ENCODE data around the gene MYB. TPM values are rescaled to one million over a fixed set of nuclear protein-coding genes. Genes with fewer than 3 reads are reported as not detected.

MYB gene
- total and polyA plus RNA-seq, 2 of the 4 experiments (the other 2 are of a cell fraction) = 0.44 to 0.90 TPM

DNA sequence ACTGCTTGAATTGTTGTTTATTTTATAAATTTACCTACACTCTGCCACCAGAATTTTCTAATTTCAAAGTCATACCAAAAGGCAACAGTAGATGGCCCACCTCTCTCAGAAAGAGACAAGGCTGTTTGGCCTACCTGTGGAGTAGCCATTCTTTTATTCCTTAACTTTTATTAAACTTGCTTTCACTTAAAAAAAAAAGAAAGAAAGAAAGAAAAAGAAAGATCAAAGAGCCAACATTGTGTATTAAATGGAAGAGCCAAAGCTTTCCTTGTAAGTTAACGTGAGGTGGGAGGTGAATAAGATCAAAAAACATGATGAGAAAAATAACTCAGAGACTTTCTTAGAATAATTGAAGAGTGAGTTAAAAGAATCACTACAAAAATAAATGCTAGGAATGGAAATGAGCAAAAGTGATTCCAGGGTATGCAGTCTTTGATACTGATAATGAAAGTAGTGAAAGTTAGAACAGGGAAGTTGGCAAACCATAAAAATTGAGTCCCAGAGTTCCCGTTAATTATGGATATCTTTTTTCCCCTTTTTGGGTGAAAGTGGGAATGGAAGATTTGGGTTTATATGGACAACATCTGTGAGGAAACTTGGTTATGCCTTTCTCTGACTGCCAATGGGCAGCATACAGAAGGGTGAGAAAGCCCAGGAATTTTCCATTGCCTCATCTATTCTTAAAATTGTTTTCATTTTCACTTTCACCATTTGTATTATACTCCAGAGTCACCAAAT, 35.9 kb upstream of the MYB start:
- Histone ChIP-seq H3K4ac (ENCODE audit: low read depth, low read length) (no peak overlapping the region), H4K20me1 (ENCODE audit: insufficient read depth, low read length) (no peaks in the 10 kb centered on the region), H4K5ac (ENCODE audit: low read depth, low read length) (no peak overlapping the region), H3K4me1 (ENCODE audit: control insufficient read depth, insufficient read depth, low read length) (peaks cover 4% of the 10 kb centered on the region), H3K4me3 (ENCODE audit: insufficient read depth, low read depth, low read length) (no peak overlapping the region), H3K79me1 (ENCODE audit: low read depth in 1 of 2, low read length in 2 of 2) (no peaks in the 10 kb centered on the region), H2AFZ (replicated peaks; ENCODE audit: low read length, poor library complexity) (no peak overlapping the region), H2AK9ac (replicated peaks; ENCODE audit: low read depth, low read length, poor library complexity) (no peak overlapping the region), H3K18ac (ENCODE audit: low read depth, low read length) (no peak overlapping the region), H3K23ac (ENCODE audit: low read depth, low read length) (no peak overlapping the region), H4K91ac (ENCODE audit: insufficient read depth, low read depth, low read length) (no peak overlapping the region), H4K8ac (ENCODE audit: low read depth in 2 of 2, low read length in 2 of 2) (no peak overlapping the region), H3K27ac (ENCODE audit: insufficient read depth, low read length) (no peak overlapping the region), H2BK120ac (ENCODE audit: low read depth, low read length) (no peak overlapping the region), H3K27me3 (ENCODE audit: control insufficient read depth, insufficient read depth, low read length) (peaks cover 10% of the 10 kb centered on the region), H2BK20ac (ENCODE audit: low read depth, low read length) (no peak overlapping the region), H2AK5ac (ENCODE audit: low read depth, low read length) (no peak overlapping the region), H2BK15ac (ENCODE audit: low read depth, low read length) (no peak overlapping the region), H2BK5ac (ENCODE audit: low read depth, low read length, poor library complexity, severe bottlenecking) (no peak overlapping the region), H3K14ac (replicated peaks; ENCODE audit: low read depth, low read length) (no peak overlapping the region), H3K4me2 (ENCODE audit: low read depth, low read length) (no peak overlapping the region), H3K9me3 (ENCODE audit: control insufficient read depth, insufficient read depth, low read length) (no peaks in the 10 kb centered on the region), H3K56ac (ENCODE audit: extremely low read depth, insufficient read depth, low read length) (no peak overlapping the region), H3K9ac (ENCODE audit: low read depth, low read length) (no peak overlapping the region), H3K36me3 (ENCODE audit: control insufficient read depth, insufficient read depth, low read length) (no peaks in the 10 kb centered on the region), H3K9me1 (ENCODE audit: insufficient read depth, low read length) (no peaks in the 10 kb centered on the region; the same call in none of the 2 replicates)
- CTCF ChIA-PET = interaction anchor here (0.6 to 1.0 kb wide), 8 partner anchors 13 to 1448 kb away, joined by 3 to 10 read pairs (median 4); no protein-coding TSS in a partner anchor
- WGBS, 2 experiments (ENCODE audit: extremely low coverage in 2 of 2, insufficient read length in 1 of 2) = 100% methylated on average over 1 of the region's 2 CpGs; no CpG with 5 or more reads in 1 of the 2 experiments
- TF ChIP-seq, protein P1, sequence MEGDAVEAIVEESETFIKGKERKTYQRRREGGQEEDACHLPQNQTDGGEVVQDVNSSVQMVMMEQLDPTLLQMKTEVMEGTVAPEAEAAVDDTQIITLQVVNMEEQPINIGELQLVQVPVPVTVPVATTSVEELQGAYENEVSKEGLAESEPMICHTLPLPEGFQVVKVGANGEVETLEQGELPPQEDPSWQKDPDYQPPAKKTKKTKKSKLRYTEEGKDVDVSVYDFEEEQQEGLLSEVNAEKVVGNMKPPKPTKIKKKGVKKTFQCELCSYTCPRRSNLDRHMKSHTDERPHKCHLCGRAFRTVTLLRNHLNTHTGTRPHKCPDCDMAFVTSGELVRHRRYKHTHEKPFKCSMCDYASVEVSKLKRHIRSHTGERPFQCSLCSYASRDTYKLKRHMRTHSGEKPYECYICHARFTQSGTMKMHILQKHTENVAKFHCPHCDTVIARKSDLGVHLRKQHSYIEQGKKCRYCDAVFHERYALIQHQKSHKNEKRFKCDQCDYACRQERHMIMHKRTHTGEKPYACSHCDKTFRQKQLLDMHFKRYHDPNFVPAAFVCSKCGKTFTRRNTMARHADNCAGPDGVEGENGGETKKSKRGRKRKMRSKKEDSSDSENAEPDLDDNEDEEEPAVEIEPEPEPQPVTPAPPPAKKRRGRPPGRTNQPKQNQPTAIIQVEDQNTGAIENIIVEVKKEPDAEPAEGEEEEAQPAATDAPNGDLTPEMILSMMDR (conservative IDR thresholded peaks at IDR 0.05; ENCODE audit: low read depth, low read length) = peak; percentile 64
- TF ChIP-seq SMC3 (IDR thresholded peaks at IDR 0.05; ENCODE audit: low read depth, low read length) (peak; percentile 78), RAD21 (IDR thresholded peaks at IDR 0.05; ENCODE audit: low read length) (peak; percentile 81), BHLHE40 (IDR thresholded peaks at IDR 0.05; ENCODE audit: low read depth, low read length) (no peak)
- dilution Hi-C loops (cut with HindIII; ENCODE audit: low sequenced_read_pairs, unreplicated experiment) = no loop called here
- DNase-seq (peak; percentile 43), ATAC-seq (ENCODE audit: low read depth) (peak; percentile 54; the same call in 1 of the 2 replicates)
- in situ Hi-C loops (cut with MboI; ENCODE audit: low sequenced_read_pairs) = no loop called here
- no TSS peak for BruUV-seq (replicated peaks)
- POLR2A ChIA-PET (ENCODE audit: unreplicated experiment) = no interaction called here
- intact Hi-C loops (cut with micrococcal nuclease) = loop anchor here (1.0 kb wide), 1 partner anchor 278 kb away; no protein-coding TSS in a partner anchor

Measured in IMR-90 (cell line).